ENCODE data around the gene WNT1. TPM values are rescaled to one million over a fixed set of nuclear protein-coding genes. Genes with fewer than 3 reads are reported as not detected.

Gene WNT1
- total and polyA plus RNA-seq, 9 of the 15 experiments (the other 6 are each of a cell fraction or from before 2014, with no cell fraction given) = not detected

DNA sequence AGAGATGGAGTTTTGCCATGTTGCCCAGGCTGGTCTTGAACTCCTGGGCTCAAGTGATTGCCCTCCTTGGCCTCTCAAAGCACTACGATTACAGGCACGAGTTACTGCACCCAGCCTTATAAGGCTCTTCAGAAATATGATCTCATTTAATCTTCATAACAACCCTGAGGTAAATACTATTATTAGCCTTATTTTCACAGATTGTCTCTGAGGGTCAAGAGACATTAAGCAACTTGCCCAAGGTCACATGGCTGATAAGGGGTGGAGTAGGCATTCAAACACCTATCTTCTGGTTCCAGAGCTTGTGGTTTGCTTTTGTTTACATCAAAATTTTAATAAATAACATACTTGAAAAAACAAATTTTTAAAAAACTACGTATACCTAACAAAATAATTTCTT lies 35.3 kb downstream of the WNT1 start (continued):
- TF ChIP-seq, protein P1, sequence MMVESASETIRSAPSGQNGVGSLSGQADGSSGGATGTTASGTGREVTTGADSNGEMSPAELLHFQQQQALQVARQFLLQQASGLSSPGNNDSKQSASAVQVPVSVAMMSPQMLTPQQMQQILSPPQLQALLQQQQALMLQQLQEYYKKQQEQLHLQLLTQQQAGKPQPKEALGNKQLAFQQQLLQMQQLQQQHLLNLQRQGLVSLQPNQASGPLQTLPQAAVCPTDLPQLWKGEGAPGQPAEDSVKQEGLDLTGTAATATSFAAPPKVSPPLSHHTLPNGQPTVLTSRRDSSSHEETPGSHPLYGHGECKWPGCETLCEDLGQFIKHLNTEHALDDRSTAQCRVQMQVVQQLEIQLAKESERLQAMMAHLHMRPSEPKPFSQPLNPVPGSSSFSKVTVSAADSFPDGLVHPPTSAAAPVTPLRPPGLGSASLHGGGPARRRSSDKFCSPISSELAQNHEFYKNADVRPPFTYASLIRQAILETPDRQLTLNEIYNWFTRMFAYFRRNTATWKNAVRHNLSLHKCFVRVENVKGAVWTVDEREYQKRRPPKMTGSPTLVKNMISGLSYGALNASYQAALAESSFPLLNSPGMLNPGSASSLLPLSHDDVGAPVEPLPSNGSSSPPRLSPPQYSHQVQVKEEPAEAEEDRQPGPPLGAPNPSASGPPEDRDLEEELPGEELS (CRISPR knock-in tag; IDR thresholded peaks at IDR 0.05; ENCODE audit: borderline replicate concordance) = no peak
- TF ChIP-seq FOXA3 (CRISPR knock-in tag; conservative IDR thresholded peaks at IDR 0.05 in 1 of 2, IDR thresholded peaks at IDR 0.05 in 1 of 2) = no peak
- TF ChIP-seq CBX5 (IDR thresholded peaks at IDR 0.05; ENCODE audit: borderline replicate concordance, low read depth) = no peak
- TF ChIP-seq FOXK1 (CRISPR knock-in tag; IDR thresholded peaks at IDR 0.05; ENCODE audit: borderline replicate concordance) = no peak
- TF ChIP-seq, protein P2, sequence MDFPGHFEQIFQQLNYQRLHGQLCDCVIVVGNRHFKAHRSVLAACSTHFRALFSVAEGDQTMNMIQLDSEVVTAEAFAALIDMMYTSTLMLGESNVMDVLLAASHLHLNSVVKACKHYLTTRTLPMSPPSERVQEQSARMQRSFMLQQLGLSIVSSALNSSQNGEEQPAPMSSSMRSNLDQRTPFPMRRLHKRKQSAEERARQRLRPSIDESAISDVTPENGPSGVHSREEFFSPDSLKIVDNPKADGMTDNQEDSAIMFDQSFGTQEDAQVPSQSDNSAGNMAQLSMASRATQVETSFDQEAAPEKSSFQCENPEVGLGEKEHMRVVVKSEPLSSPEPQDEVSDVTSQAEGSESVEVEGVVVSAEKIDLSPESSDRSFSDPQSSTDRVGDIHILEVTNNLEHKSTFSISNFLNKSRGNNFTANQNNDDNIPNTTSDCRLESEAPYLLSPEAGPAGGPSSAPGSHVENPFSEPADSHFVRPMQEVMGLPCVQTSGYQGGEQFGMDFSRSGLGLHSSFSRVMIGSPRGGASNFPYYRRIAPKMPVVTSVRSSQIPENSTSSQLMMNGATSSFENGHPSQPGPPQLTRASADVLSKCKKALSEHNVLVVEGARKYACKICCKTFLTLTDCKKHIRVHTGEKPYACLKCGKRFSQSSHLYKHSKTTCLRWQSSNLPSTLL (IDR thresholded peaks at IDR 0.05) = no peak

DNA sequence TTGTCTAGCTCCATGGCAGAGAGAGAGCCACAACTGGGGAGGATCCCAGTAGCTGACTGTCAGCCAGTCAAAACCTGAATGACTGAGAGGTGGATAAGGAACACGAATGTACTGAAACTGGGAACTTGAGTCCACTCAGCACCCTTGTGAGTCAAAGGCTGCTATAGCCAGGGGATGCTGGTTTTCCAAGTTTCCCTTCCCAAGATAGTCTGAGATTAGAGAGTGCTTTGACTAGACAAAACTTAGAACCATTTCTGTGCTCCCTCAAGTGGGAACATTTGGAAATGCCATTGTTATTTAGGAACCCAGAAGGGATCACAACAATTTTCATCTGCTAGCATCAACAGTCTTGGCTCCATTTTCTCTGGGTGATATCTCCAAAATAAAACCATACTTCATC lies 36.4 kb downstream of the WNT1 start:
- no peaks in the 10 kb centered on the region for H3K9me3 ChIP-seq (replicated peaks; ENCODE audit: control insufficient read depth, insufficient read depth, low read depth, low read length)
- CTCF ChIA-PET (ENCODE audit: low intra/inter-chr PET ratio) = interaction anchor here (1.6 kb wide), 1 partner anchor 18 kb away, joined by 10 read pairs; no protein-coding TSS in a partner anchor
- FAIRE-seq = no peak
- H3K9ac ChIP-seq (ENCODE audit: insufficient read depth in 1 of 2, low read depth in 2 of 2, low read length in 2 of 2) = no peak overlapping the region; a peak in 1 of 4 replicates
- H3K79me2 ChIP-seq (ENCODE audit: control insufficient read depth, insufficient read depth, low read length) = peaks cover 30% of the 10 kb centered on the region
- peak overlapping the region; percentile 53 for H3K27ac ChIP-seq (ENCODE audit: extremely low read depth, low read depth, low read length)
- H3K4me3 ChIP-seq = no peak overlapping the region
- peaks cover 30 to 36% of the 10 kb centered on the region in 2 experiments for H3K4me1 ChIP-seq (replicated peaks in 1 of 2; ENCODE audit: control insufficient read depth in 2 of 2, insufficient read depth in 2 of 2, low read length in 2 of 2)
- peak overlapping the region; percentile 13; the same call in 1 of the 2 replicates for H3K4me2 ChIP-seq (ENCODE audit: insufficient read depth, low read length)
- H2AFZ ChIP-seq (ENCODE audit: low read depth, low read length) = no peak overlapping the region; the same call in 1 of the 2 replicates
- DNase-seq (ENCODE audit: extremely low read depth in 1 of 4, low spot score in 3 of 4) = peak in 2 of 4 experiments; percentile 11 to 22
- WGBS (ENCODE audit: insufficient coverage, low coverage, missing lambda C conversion rate) = 8% methylated on average over 1 of the region's 1 CpG
- BruUV-seq (replicated peaks) = no TSS peak
- H4K20me1 ChIP-seq (replicated peaks; ENCODE audit: control insufficient read depth, insufficient read depth, low read length) = 0 out of 2 replicates have a peak, but pooled peaks cover 3% of the 10 kb centered on the region
- peaks cover 36% of the 10 kb centered on the region for H3K36me3 ChIP-seq (ENCODE audit: control insufficient read depth, insufficient read depth, low read length)
- no peaks in the 10 kb centered on the region for H3K9me1 ChIP-seq (ENCODE audit: control insufficient read depth, insufficient read depth, low read length)
- ATAC-seq = no peak
- in situ Hi-C loops (cut with MboI) (no loop called here), intact Hi-C loops (cut with micrococcal nuclease) (no loop called here)
- no peaks in the 10 kb centered on the region for H3K27me3 ChIP-seq (ENCODE audit: control insufficient read depth in 2 of 2, insufficient read depth in 2 of 2, low read length in 2 of 2)
- POLR2A ChIA-PET = interaction anchor here (0.6 to 5.2 kb wide), 8 partner anchors 9 to 252 kb away, joined by 3 to 78 read pairs (median 4); partner anchors contain the start of gene DDN
- TF ChIP-seq, protein P3, sequence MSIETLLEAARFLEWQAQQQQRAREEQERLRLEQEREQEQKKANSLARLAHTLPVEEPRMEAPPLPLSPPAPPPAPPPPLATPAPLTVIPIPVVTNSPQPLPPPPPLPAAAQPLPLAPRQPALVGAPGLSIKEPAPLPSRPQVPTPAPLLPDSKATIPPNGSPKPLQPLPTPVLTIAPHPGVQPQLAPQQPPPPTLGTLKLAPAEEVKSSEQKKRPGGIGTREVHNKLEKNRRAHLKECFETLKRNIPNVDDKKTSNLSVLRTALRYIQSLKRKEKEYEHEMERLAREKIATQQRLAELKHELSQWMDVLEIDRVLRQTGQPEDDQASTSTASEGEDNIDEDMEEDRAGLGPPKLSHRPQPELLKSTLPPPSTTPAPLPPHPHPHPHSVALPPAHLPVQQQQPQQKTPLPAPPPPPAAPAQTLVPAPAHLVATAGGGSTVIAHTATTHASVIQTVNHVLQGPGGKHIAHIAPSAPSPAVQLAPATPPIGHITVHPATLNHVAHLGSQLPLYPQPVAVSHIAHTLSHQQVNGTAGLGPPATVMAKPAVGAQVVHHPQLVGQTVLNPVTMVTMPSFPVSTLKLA (conservative IDR thresholded peaks at IDR 0.05) = no peak
- TF ChIP-seq ETV5 (CRISPR knock-in tag; IDR thresholded peaks at IDR 0.05; ENCODE audit: low read depth) (0 out of 2 replicates have a peak, but pooled peaks have one; percentile 28), EP300 (IDR thresholded peaks at IDR 0.05; ENCODE audit: low read length) (no peak), ATF1 (CRISPR knock-in tag; IDR thresholded peaks at IDR 0.05) (no peak), ATF1 (tag; IDR thresholded peaks at IDR 0.05) (0 out of 2 replicates have a peak, but pooled peaks have one; percentile 18)
- TF ChIP-seq, protein P4, sequence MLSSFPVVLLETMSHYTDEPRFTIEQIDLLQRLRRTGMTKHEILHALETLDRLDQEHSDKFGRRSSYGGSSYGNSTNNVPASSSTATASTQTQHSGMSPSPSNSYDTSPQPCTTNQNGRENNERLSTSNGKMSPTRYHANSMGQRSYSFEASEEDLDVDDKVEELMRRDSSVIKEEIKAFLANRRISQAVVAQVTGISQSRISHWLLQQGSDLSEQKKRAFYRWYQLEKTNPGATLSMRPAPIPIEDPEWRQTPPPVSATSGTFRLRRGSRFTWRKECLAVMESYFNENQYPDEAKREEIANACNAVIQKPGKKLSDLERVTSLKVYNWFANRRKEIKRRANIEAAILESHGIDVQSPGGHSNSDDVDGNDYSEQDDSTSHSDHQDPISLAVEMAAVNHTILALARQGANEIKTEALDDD (IDR thresholded peaks at IDR 0.05) = 0 out of 2 replicates have a peak, but pooled peaks have one; percentile 29

Measured in K562 (cell line).